HEK293T (cell line): ENCODE data around the gene MIOX.

Source experiments
- CTCF ChIA-PET: fragments of 350-600 bp; formaldehyde crosslinking; extraction: SDS; loops from one replicate; lab custom pipeline; 2021; ENCODE audit warnings: antibody characterized with exemption, inconsistent platforms; lab: Yijun Ruan, JAX
- POLR2A ChIA-PET: fragments of 350-600 bp; formaldehyde crosslinking; extraction: SDS; loops from one replicate; lab custom pipeline; 2020; ENCODE audit warnings: antibody characterized with exemption, inconsistent platforms; lab: Yijun Ruan, JAX
- DNase-seq: peaks from one replicate; pipeline ENCODE4 v3.0.0; 2012; ENCODE audit warnings: mixed read lengths; ENCODE audit errors: extremely low spot score
- ARNT ChIP-seq: fragments of 450-650 bp; IDR thresholded peaks from 2 replicates; pipeline ENCODE4 v1.6.1; 2017; ENCODE audit warnings: mild to moderate bottlenecking
- BHLHE40 ChIP-seq: fragments of 450-650 bp; IDR thresholded peaks from 2 replicates; pipeline ENCODE4 v1.6.1; 2016; ENCODE audit warnings: mild to moderate bottlenecking, moderate library complexity, borderline replicate concordance
- CTBP1 ChIP-seq: fragments of 450-650 bp; IDR thresholded peaks from 2 replicates; pipeline ENCODE4 v1.6.1; 2016; ENCODE audit warnings: borderline replicate concordance
- ELF4 ChIP-seq: fragments of 450-650 bp; IDR thresholded peaks from 2 replicates; pipeline ENCODE4 v1.6.1; 2017; ENCODE audit warnings: antibody characterized with exemption
- FOXA1 ChIP-seq: fragments of 450-650 bp; IDR thresholded peaks from 2 replicates; pipeline ENCODE4 v1.6.1; 2016; ENCODE audit warnings: mild to moderate bottlenecking
- FOXK2 ChIP-seq: fragments of 450-650 bp; IDR thresholded peaks from 2 replicates; pipeline ENCODE4 v1.6.1; 2016; ENCODE audit warnings: mild to moderate bottlenecking
- FOXM1 ChIP-seq: fragments of 450-650 bp; IDR thresholded peaks from 2 replicates; pipeline ENCODE4 v1.6.1; 2017; ENCODE audit warnings: mild to moderate bottlenecking, borderline replicate concordance
- HDGF ChIP-seq: fragments of 450-650 bp; IDR thresholded peaks from 2 replicates; pipeline ENCODE4 v1.6.1; 2017; ENCODE audit warnings: antibody characterized with exemption, borderline replicate concordance
- L3MBTL2 ChIP-seq: fragments of 450-650 bp; conservative IDR thresholded peaks from 2 replicates; pipeline ENCODE4 v1.6.1; 2016; ENCODE audit warnings: mild to moderate bottlenecking
- LEF1 ChIP-seq: fragments of 450-650 bp; IDR thresholded peaks from 2 replicates; pipeline ENCODE4 v1.6.1; 2017; ENCODE audit warnings: mild to moderate bottlenecking, borderline replicate concordance
- NFRKB ChIP-seq: fragments of 450-650 bp; IDR thresholded peaks from 2 replicates; pipeline ENCODE4 v1.6.1; 2016; ENCODE audit warnings: mild to moderate bottlenecking, moderate library complexity
- PKNOX1 ChIP-seq: fragments of 450-650 bp; IDR thresholded peaks from 2 replicates; pipeline ENCODE4 v1.6.1; 2016
- SP1 ChIP-seq: fragments of 450-650 bp; IDR thresholded peaks from 2 replicates; pipeline ENCODE4 v1.6.1; 2017
- SUZ12 ChIP-seq: fragments of 450-650 bp; IDR thresholded peaks from 2 replicates; pipeline ENCODE4 v1.6.1; 2016; ENCODE audit warnings: mild to moderate bottlenecking
- TARDBP ChIP-seq: fragments of 450-650 bp; IDR thresholded peaks from 2 replicates; pipeline ENCODE4 v1.6.1; 2016
- ZNF384 ChIP-seq: fragments of 450-650 bp; IDR thresholded peaks from 2 replicates; pipeline ENCODE4 v1.6.1; 2016

Gene MIOX

GRCh38 chr22:50500452-50500851 lies 13.8 kb downstream of the MIOX start:
- TF ChIP-seq SUZ12 (no peak), HDGF (no peak), BHLHE40 (no peak), FOXM1 (no peak), CTBP1 (no peak), ZNF384 (no peak), TARDBP (no peak), ELF4 (no peak), L3MBTL2 (no peak), SP1 (no peak), PKNOX1 (no peak), NFRKB (no peak)
- POLR2A ChIA-PET, result interaction anchor here (2.8 kb wide), 1 partner anchor 25 kb away, joined by 9 read pairs; the partner anchor contains the start of gene SCO2
- DNase-seq, result no peak
- CTCF ChIA-PET, result no interaction called here

GRCh38 chr22:50502096-50502495 lies 15.4 kb downstream of the MIOX start:
- no peak for TF ChIP-seq SUZ12
- TF ChIP-seq ZNF384, result no peak
- TF ChIP-seq TARDBP, result no peak
- no peak for TF ChIP-seq SP1
- no peak for TF ChIP-seq FOXM1
- TF ChIP-seq FOXA1, result no peak
- no peak for TF ChIP-seq NFRKB
- TF ChIP-seq LEF1, result no peak
- TF ChIP-seq CTBP1, result no peak
- no peak for TF ChIP-seq BHLHE40
- no peak for TF ChIP-seq L3MBTL2
- TF ChIP-seq ARNT, result no peak
- TF ChIP-seq ELF4, result no peak
- no peak for TF ChIP-seq FOXK2
- TF ChIP-seq HDGF, result no peak
- TF ChIP-seq PKNOX1, result no peak
- ChIA-PET POLR2A (interaction anchor here (2.8 kb wide), 1 partner anchor 24 kb away, joined by 9 read pairs; the partner anchor contains the start of gene SCO2), CTCF (no interaction called here)
- DNase-seq, result no peak

GRCh38 chr22:50502628-50503474 lies 16.2 kb downstream of the MIOX start:
- no peak for TF ChIP-seq L3MBTL2
- TF ChIP-seq PKNOX1, result no peak
- TF ChIP-seq FOXM1, result no peak
- TF ChIP-seq FOXA1, result no peak
- no peak for TF ChIP-seq SP1
- no peak for TF ChIP-seq CTBP1
- TF ChIP-seq ELF4, result no peak
- no peak for TF ChIP-seq ZNF384
- TF ChIP-seq TARDBP, result no peak
- no peak for TF ChIP-seq ARNT
- TF ChIP-seq SUZ12, result no peak
- no peak for TF ChIP-seq FOXK2
- no peak for TF ChIP-seq HDGF
- TF ChIP-seq LEF1, result no peak
- no peak for TF ChIP-seq BHLHE40
- CTCF ChIA-PET, result no interaction called here
- POLR2A ChIA-PET, result interaction anchor here (1.1 kb wide), 1 partner anchor 23 kb away, joined by 7 read pairs; the partner anchor contains the start of gene SCO2
- DNase-seq, result no peak

GRCh38 chr22:50503475-50504145 lies 17.0 kb downstream of the MIOX start:
- ChIA-PET CTCF (no interaction called here), POLR2A (interaction anchor here (1.1 kb wide), 1 partner anchor 22 kb away, joined by 7 read pairs; the partner anchor contains the start of gene SCO2)
- TF ChIP-seq FOXM1, result no peak
- TF ChIP-seq TARDBP, result no peak
- TF ChIP-seq ARNT, result no peak
- TF ChIP-seq LEF1, result no peak
- TF ChIP-seq L3MBTL2, result no peak
- no peak for TF ChIP-seq ELF4
- no peak for TF ChIP-seq FOXK2
- TF ChIP-seq CTBP1, result no peak
- TF ChIP-seq SUZ12, result no peak
- no peak for TF ChIP-seq FOXA1
- TF ChIP-seq ZNF384, result no peak
- TF ChIP-seq HDGF, result no peak
- TF ChIP-seq NFRKB, result no peak
- TF ChIP-seq PKNOX1, result no peak
- TF ChIP-seq BHLHE40, result no peak
- no peak for TF ChIP-seq SP1
- DNase-seq, result no peak
